PC-9 (cell line): ENCODE data around the gene DCLK2. TPM values are rescaled to one million over a fixed set of nuclear protein-coding genes. Genes with fewer than 3 reads are reported as not detected.
"Not testable (repeated sequence)": the region's sequence is repeated elsewhere in the genome, so short reads cannot be mapped to it uniquely, and the experiment has no call there.

Experiments used
- BruUV-seq: library from RNA; stranded (reverse); fragments of 400-500 nt; replicated peaks from 2 replicates; lab custom pipeline; 2021; lab: Mats Ljungman, UMichigan
- CTCF ChIA-PET: fragments of 300-600 bp; sonication (Branson Sonifier 250); formaldehyde crosslinking; loops from one replicate; lab custom pipeline; 2022; ENCODE audit warnings: antibody characterized with exemption; lab: Charles Lee
- POLR2A ChIA-PET: fragments of 300-600 bp; sonication (Branson Sonifier 250); formaldehyde crosslinking; loops from one replicate; lab custom pipeline; 2022; ENCODE audit warnings: antibody characterized with exemption; ENCODE audit not compliant: unreplicated experiment; lab: Charles Lee
- DNase-seq, 2 experiments: peaks; one replicate each; pipeline versions ENCODE4 v3.0.0 to v3.0.0-alpha.2; 2015 to 2022; ENCODE audit warnings: mixed read lengths in 1 of 2
- H2AFZ ChIP-seq: fragments of 200-600 bp; sonication (generic); 2 replicates; pipeline ENCODE4 v1.8.1; 2017; ENCODE audit warnings: antibody characterized with exemption
- H3F3A ChIP-seq: fragments of 200-600 bp; sonication (generic); 2 replicates; pipeline ENCODE4 v1.8.1; 2017; ENCODE audit warnings: antibody characterized with exemption, mild to moderate bottlenecking, low read depth; ENCODE audit not compliant: insufficient read depth
- H3K27ac ChIP-seq: fragments of 200-600 bp; sonication (generic); 2 replicates; pipeline ENCODE4 v1.6.1; 2016; ENCODE audit warnings: mixed run types
- H3K27me3 ChIP-seq: fragments of 200-600 bp; sonication (generic); 2 replicates; pipeline ENCODE4 v1.6.1; 2016; ENCODE audit warnings: low read depth, mixed run types; ENCODE audit not compliant: insufficient read depth
- H3K36me3 ChIP-seq: fragments of 200-600 bp; sonication (generic); 2 replicates; pipeline ENCODE4 v1.6.1; 2016; ENCODE audit warnings: low read depth, mixed run types
- H3K4me1 ChIP-seq: fragments of 200-600 bp; sonication (generic); replicated peaks from 2 replicates; pipeline ENCODE4 v1.6.1; 2016; ENCODE audit warnings: mixed run types; ENCODE audit not compliant: insufficient read depth
- H3K4me2 ChIP-seq: fragments of 200-600 bp; sonication (generic); 2 replicates; pipeline ENCODE4 v1.6.1; 2017; ENCODE audit warnings: mixed run types
- H3K4me3 ChIP-seq: fragments of 200-600 bp; sonication (generic); 2 replicates; pipeline ENCODE4 v1.6.1; 2016; ENCODE audit warnings: mixed run types
- H3K79me2 ChIP-seq: fragments of 200-600 bp; sonication (generic); 2 replicates; pipeline ENCODE4 v1.6.1; 2017; ENCODE audit warnings: low read depth, mixed run types
- H3K9me2 ChIP-seq: fragments of 200-600 bp; sonication (generic); 2 replicates; pipeline ENCODE4 v1.8.1; 2017; ENCODE audit warnings: mild to moderate bottlenecking; ENCODE audit not compliant: insufficient read depth
- H3K9me3 ChIP-seq: fragments of 200-600 bp; sonication (generic); 2 replicates; pipeline ENCODE4 v1.8.1; 2016; ENCODE audit warnings: low read depth; ENCODE audit not compliant: insufficient read depth
- H4K20me1 ChIP-seq: fragments of 200-600 bp; sonication (generic); 2 replicates; pipeline ENCODE4 v1.8.1; 2017; ENCODE audit not compliant: insufficient read depth
- CTCF ChIP-seq: fragments of 200-600 bp; sonication (generic); conservative IDR thresholded peaks from 2 replicates; pipeline ENCODE4 v1.6.1; 2017; ENCODE audit warnings: mixed run types, antibody characterized with exemption, mild to moderate bottlenecking, moderate library complexity
- EZH2 ChIP-seq: fragments of 200-600 bp; sonication (generic); IDR thresholded peaks from 2 replicates; pipeline ENCODE4 v1.8.0; 2017; ENCODE audit warnings: antibody characterized with exemption, low read depth
- intact Hi-C: fragments of 100-400 bp; cut with micrococcal nuclease; formaldehyde crosslinking; loops from one replicate; pipeline ENCODE4 v1.10.0; 2022; ENCODE audit not compliant: unreplicated experiment
- total RNA-seq: library from RNA; stranded (reverse); gene quantifications from 2 replicates; pipeline ENCODE4 v1.2.3, GENCODE V29; 2021

DCLK2 gene
- total RNA-seq, 1 experiment from 2014 or later: 0.41 TPM

- ChIA-PET POLR2A (interaction anchor here (0.5 to 0.7 kb wide), 2 partner anchors 24 to 754 kb away, joined by 7 to 9 read pairs; no protein-coding TSS in a partner anchor), CTCF (no interaction called here)
- no peaks in the 10 kb centered on the region for H3K79me2 ChIP-seq
- BruUV-seq: no TSS peak
- H3K9me3 ChIP-seq: no peaks in the 10 kb centered on the region
- no peak for DNase-seq
- TF ChIP-seq EZH2: no peak
- TF ChIP-seq CTCF: no peak
- H3K9me2 ChIP-seq: no peaks in the 10 kb centered on the region
- H3K4me3 ChIP-seq: no peak overlapping the region
- intact Hi-C loops: no loop called here
- no peaks in the 10 kb centered on the region for H3F3A ChIP-seq
- no peak overlapping the region for H3K27ac ChIP-seq
- H4K20me1 ChIP-seq: no peaks in the 10 kb centered on the region
- no peaks in the 10 kb centered on the region for H3K4me1 ChIP-seq
- H3K36me3 ChIP-seq: no peaks in the 10 kb centered on the region
- no peak overlapping the region for H3K4me2 ChIP-seq
- H2AFZ ChIP-seq: no peak overlapping the region
- no peaks in the 10 kb centered on the region for H3K27me3 ChIP-seq
These were observed 103.3 kb downstream of the DCLK2 start for GRCh38 chr4:150181536-150181935.

- no peak for DNase-seq
- BruUV-seq: no TSS peak
These were observed 104.5 kb downstream of the DCLK2 start for GRCh38 chr4:150182794-150183193.

GRCh38 chr4:150185033-150185432, 106.8 kb downstream of the DCLK2 start:
- CTCF ChIA-PET, H3K4me3 ChIP-seq, DNase-seq, H3K9me2 ChIP-seq, H3K27me3 ChIP-seq, H3K36me3 ChIP-seq, H3K9me3 ChIP-seq, POLR2A ChIA-PET, H3K27ac ChIP-seq, H2AFZ ChIP-seq, H4K20me1 ChIP-seq, intact Hi-C loops, H3K79me2 ChIP-seq, BruUV-seq, H3K4me1 ChIP-seq, H3K4me2 ChIP-seq, H3F3A ChIP-seq: not testable (repeated sequence)

More at GRCh38 chr4:150182794-150183193, 104.5 kb downstream of the DCLK2 start:
- CTCF ChIA-PET: no interaction called here
- Histone ChIP-seq H2AFZ (no peak overlapping the region), H3K4me1 (no peaks in the 10 kb centered on the region), H3F3A (no peaks in the 10 kb centered on the region), H3K36me3 (no peaks in the 10 kb centered on the region), H4K20me1 (no peaks in the 10 kb centered on the region), H3K79me2 (no peaks in the 10 kb centered on the region), H3K4me3 (no peak overlapping the region), H3K4me2 (no peak overlapping the region), H3K9me2 (no peaks in the 10 kb centered on the region), H3K27ac (no peak overlapping the region), H3K27me3 (no peaks in the 10 kb centered on the region), H3K9me3 (no peaks in the 10 kb centered on the region)
- POLR2A ChIA-PET: no interaction called here
- intact Hi-C loops: no loop called here
- TF ChIP-seq EZH2: no peak
- no peak for TF ChIP-seq CTCF

GRCh38 chr4:150192986-150193385, 114.7 kb downstream of the DCLK2 start:
- CTCF ChIA-PET: no interaction called here
- no peak overlapping the region for H3K4me2 ChIP-seq
- H3K9me3 ChIP-seq: no peaks in the 10 kb centered on the region
- BruUV-seq: no TSS peak
- H3K9me2 ChIP-seq: no peaks in the 10 kb centered on the region
- no peaks in the 10 kb centered on the region for H3K36me3 ChIP-seq
- TF ChIP-seq EZH2 (no peak), CTCF (no peak)
- DNase-seq: no peak
- no peaks in the 10 kb centered on the region for H3F3A ChIP-seq
- no peaks in the 10 kb centered on the region for H3K79me2 ChIP-seq
- no peaks in the 10 kb centered on the region for H4K20me1 ChIP-seq
- H2AFZ ChIP-seq: no peak overlapping the region
- intact Hi-C loops: no loop called here
- POLR2A ChIA-PET: no interaction called here
- H3K27me3 ChIP-seq: no peaks in the 10 kb centered on the region
- H3K4me1 ChIP-seq: no peaks in the 10 kb centered on the region
- no peak overlapping the region for H3K27ac ChIP-seq
- H3K4me3 ChIP-seq: no peak overlapping the region

GRCh38 chr4:150197256-150197655, 119.0 kb downstream of the DCLK2 start:
- H3K27me3 ChIP-seq, H4K20me1 ChIP-seq, CTCF ChIA-PET, H3K36me3 ChIP-seq, DNase-seq, H3K9me3 ChIP-seq, H3K9me2 ChIP-seq, BruUV-seq, H3K79me2 ChIP-seq, H3K4me3 ChIP-seq, H3K27ac ChIP-seq, H3F3A ChIP-seq, H3K4me2 ChIP-seq, H3K4me1 ChIP-seq, H2AFZ ChIP-seq, intact Hi-C loops: not testable (repeated sequence)
- POLR2A ChIA-PET: interaction anchor here (0.7 kb wide), 1 partner anchor 142 kb away, joined by 3 read pairs; no protein-coding TSS in a partner anchor
